Neuronal stem cell (in vitro differentiated cells): ENCODE results near the gene CYP1A2.
"Not testable (repeated sequence)": the region's sequence is repeated elsewhere in the genome, so short reads cannot be mapped to it uniquely, and the experiment has no call there.

Experiments
- DNase-seq: peaks from one replicate; pipeline ENCODE4 v3.0.0-alpha.2; 2013; ENCODE audit warnings: low spot score
- H2AFZ ChIP-seq: one replicate; pipeline ENCODE4 v1.6.1; 2013; ENCODE audit warnings: mild to moderate bottlenecking, low read length, inconsistent platforms
- H2AK5ac ChIP-seq: 2 replicates; pipeline ENCODE4 v1.6.1; 2013; ENCODE audit warnings: low read depth, mild to moderate bottlenecking, inconsistent platforms, low read length, moderate library complexity, mixed read lengths
- H2BK120ac ChIP-seq: 2 replicates; pipeline ENCODE4 v1.6.1; 2013; ENCODE audit warnings: low read depth, mild to moderate bottlenecking, inconsistent platforms, low read length, moderate library complexity, mixed read lengths
- H2BK12ac ChIP-seq: one replicate; pipeline ENCODE4 v1.6.1; 2013; ENCODE audit warnings: low read length, inconsistent platforms
- H2BK15ac ChIP-seq: 2 replicates; pipeline ENCODE4 v1.6.1; 2013; ENCODE audit warnings: mild to moderate bottlenecking, low read length, inconsistent platforms, mixed read lengths
- H2BK5ac ChIP-seq: one replicate; pipeline ENCODE4 v1.6.1; 2013; ENCODE audit warnings: inconsistent platforms, mild to moderate bottlenecking, low read length, moderate library complexity
- H3K14ac ChIP-seq: one replicate; pipeline ENCODE4 v1.6.1; 2013; ENCODE audit warnings: low read length, inconsistent platforms
- H3K18ac ChIP-seq: 2 replicates; pipeline ENCODE4 v1.6.1; 2013; ENCODE audit warnings: low read length, inconsistent platforms
- H3K23ac ChIP-seq: 2 replicates; pipeline ENCODE4 v1.6.1; 2013; ENCODE audit warnings: low read depth, mild to moderate bottlenecking, mixed read lengths, low read length, inconsistent platforms; ENCODE audit not compliant: poor library complexity
- H3K27ac ChIP-seq: replicated peaks from 3 replicates; pipeline ENCODE4 v1.5.1; 2013; ENCODE audit warnings: low read length, inconsistent platforms
- H3K27me3 ChIP-seq, 3 experiments: 2 replicates each; pipeline ENCODE4 v1.6.1; 2013; ENCODE audit warnings: low read length in 3 of 3, mild to moderate bottlenecking in 2 of 3, inconsistent platforms in 1 of 3, low read depth in 1 of 3, mixed read lengths in 1 of 3, moderate library complexity in 1 of 3; ENCODE audit not compliant: control insufficient read depth in 3 of 3, insufficient read depth in 3 of 3
- H3K36me3 ChIP-seq, 2 donors: replicated peaks in 1 of 2; 2 replicates each; pipeline ENCODE4 v1.6.1; 2013; ENCODE audit warnings: low read length in 2 of 2; ENCODE audit not compliant: control insufficient read depth in 2 of 2, insufficient read depth in 2 of 2
- H3K4ac ChIP-seq: 2 replicates; pipeline ENCODE4 v1.6.1; 2013; ENCODE audit warnings: inconsistent platforms, mild to moderate bottlenecking, low read length, moderate library complexity
- H3K4me1 ChIP-seq, 2 donors: 1 replicate in 1 of 2; 2 replicates in 1 of 2; pipeline ENCODE4 v1.6.1; 2013; ENCODE audit warnings: low read length in 2 of 2, low read depth in 1 of 2; ENCODE audit not compliant: control insufficient read depth in 2 of 2, insufficient read depth in 1 of 2
- H3K4me2 ChIP-seq: one replicate; pipeline ENCODE4 v1.6.1; 2013; ENCODE audit warnings: mild to moderate bottlenecking, low read length, inconsistent platforms; ENCODE audit not compliant: insufficient read depth, poor library complexity, severe bottlenecking
- H3K4me3 ChIP-seq, 2 donors: 2 replicates each; pipeline ENCODE4 v1.5.1; 2013; ENCODE audit warnings: low read length in 2 of 2, mild to moderate bottlenecking in 2 of 2, inconsistent platforms in 1 of 2, moderate library complexity in 1 of 2
- H3K79me1 ChIP-seq: one replicate; pipeline ENCODE4 v1.6.1; 2013; ENCODE audit warnings: low read depth, mild to moderate bottlenecking, inconsistent platforms, low read length, moderate library complexity
- H3K9ac ChIP-seq: one replicate; pipeline ENCODE4 v1.6.1; 2013; ENCODE audit warnings: mild to moderate bottlenecking, low read depth, low read length, inconsistent platforms; ENCODE audit not compliant: poor library complexity
- H3K9me3 ChIP-seq, 2 donors: replicated peaks in 1 of 2; 2 replicates each; pipeline versions ENCODE3 to v1.6.1; 2013; ENCODE audit warnings: low read length in 2 of 2, mild to moderate bottlenecking in 2 of 2, inconsistent platforms in 1 of 2, low read depth in 1 of 2, mixed read lengths in 1 of 2, moderate library complexity in 1 of 2; ENCODE audit not compliant: control insufficient read depth in 2 of 2, insufficient read depth in 1 of 2
- H4K8ac ChIP-seq: one replicate; pipeline ENCODE4 v1.6.1; 2013; ENCODE audit warnings: low read depth, mild to moderate bottlenecking, inconsistent platforms, low read length, moderate library complexity
- H4K91ac ChIP-seq: one replicate; pipeline ENCODE4 v1.6.1; 2013; ENCODE audit warnings: low read length, low read depth, mild to moderate bottlenecking, inconsistent platforms; ENCODE audit not compliant: poor library complexity
- WGBS, 2 donors: extraction: QIAGEN DNeasy Blood & Tissue Kit; methylation state at CpG; one replicate each; pipeline ENCODE4 v1.1.7; 2013; ENCODE audit warnings: missing lambda C conversion rate in 2 of 2, mixed read lengths in 1 of 2; ENCODE audit not compliant: insufficient read length in 2 of 2, insufficient replicate concordance in 1 of 2; ENCODE audit errors: extremely low coverage in 2 of 2; 5-methylcytosine and 5-hydroxymethylcytosine counted together

The CYP1A2 gene

GRCh38 chr15:74725845-74726773 is 22.5 kb upstream of the CYP1A2 start:
- WGBS, 2 donors, result no CpG with 5 or more reads among the region's 86 CpGs
- no peak overlapping the region for H2BK120ac ChIP-seq
- peak overlapping the region; percentile 84 for H2BK15ac ChIP-seq
- H3K4me2 ChIP-seq, result peak overlapping the region; percentile 92
- no peak overlapping the region for H3K4ac ChIP-seq
- H3K9me3 ChIP-seq, result peaks cover 8 to 9% of the 10 kb centered on the region in 2 donors
- H3K23ac ChIP-seq, result no peak overlapping the region
- peak overlapping the region; percentile 86 for H3K18ac ChIP-seq
- peak overlapping the region; percentile 67 for H3K9ac ChIP-seq
- peak overlapping the region; percentile 49 to 77 for H3K4me3 ChIP-seq
- H2AK5ac ChIP-seq, result peak overlapping the region; percentile 68
- H3K4me1 ChIP-seq, result peaks cover 2 to 11% of the 10 kb centered on the region in 2 donors
- peaks cover 0 to 18% (median 8%) of the 10 kb centered on the region in 3 experiments for H3K27me3 ChIP-seq
- H2AFZ ChIP-seq, result peak overlapping the region; percentile 93
- H4K91ac ChIP-seq, result no peak overlapping the region
- H2BK12ac ChIP-seq, result no peak overlapping the region
- no peak overlapping the region for H4K8ac ChIP-seq
- no peaks in the 10 kb centered on the region for H3K79me1 ChIP-seq
- H3K27ac ChIP-seq, result peak overlapping the region; percentile 56
- H3K14ac ChIP-seq, result no peak overlapping the region
- H3K36me3 ChIP-seq, result no peaks in the 10 kb centered on the region
- peak; percentile 57 for DNase-seq
- H2BK5ac ChIP-seq, result no peak overlapping the region

- WGBS, 2 donors, result no CpG with 5 or more reads among the region's 24 CpGs
- H3K27me3 ChIP-seq, result peaks cover 0 to 25% (median 8%) of the 10 kb centered on the region in 3 experiments
- H3K27ac ChIP-seq, result no peak overlapping the region
Observed at GRCh38 chr15:74726774-74727164, 21.9 kb upstream of the CYP1A2 start.

GRCh38 chr15:74727727-74728126 is 20.9 kb upstream of the CYP1A2 start:
- peaks cover 2 to 11% of the 10 kb centered on the region in 2 donors for H3K4me1 ChIP-seq
- H3K27me3 ChIP-seq, result peaks cover 0 to 32% (median 8%) of the 10 kb centered on the region in 3 experiments
- H3K9ac ChIP-seq, result peak overlapping the region; percentile 45
- H3K4ac ChIP-seq, result no peak overlapping the region
- peak overlapping the region; percentile 40 for H4K91ac ChIP-seq
- H2BK120ac ChIP-seq, result no peak overlapping the region
- no peak overlapping the region for H3K4me3 ChIP-seq
- DNase-seq, result no peak
- no peak overlapping the region for H3K14ac ChIP-seq
- no peak overlapping the region for H3K27ac ChIP-seq
- H3K79me1 ChIP-seq, result no peaks in the 10 kb centered on the region
- peak overlapping the region; percentile 21 for H2AK5ac ChIP-seq
- H3K23ac ChIP-seq, result no peak overlapping the region
- H3K9me3 ChIP-seq, result peaks cover 8 to 9% of the 10 kb centered on the region in 2 donors
- no peaks in the 10 kb centered on the region for H3K36me3 ChIP-seq
- peak overlapping the region; percentile 72 for H3K18ac ChIP-seq
- H2BK5ac ChIP-seq, result no peak overlapping the region
- no CpG with 5 or more reads among the region's 7 CpGs for WGBS, 2 donors
- no peak overlapping the region for H4K8ac ChIP-seq
- no peak overlapping the region for H2BK12ac ChIP-seq
- no peak overlapping the region for H3K4me2 ChIP-seq
- no peak overlapping the region for H2BK15ac ChIP-seq
- H2AFZ ChIP-seq, result no peak overlapping the region

More at GRCh38 chr15:74726774-74727164, 21.9 kb upstream of the CYP1A2 start:
- H3K9me3 ChIP-seq, result peaks cover 8 to 9% of the 10 kb centered on the region in 2 donors
- H3K4me1 ChIP-seq, result peaks cover 2 to 11% of the 10 kb centered on the region in 2 donors
- no peak overlapping the region for H3K23ac ChIP-seq
- no peak overlapping the region for H2BK12ac ChIP-seq
- peak overlapping the region; percentile 68 for H2AK5ac ChIP-seq
- no peak overlapping the region for H4K91ac ChIP-seq
- H3K79me1 ChIP-seq, result no peaks in the 10 kb centered on the region
- H2BK15ac ChIP-seq, result no peak overlapping the region
- DNase-seq, result no peak
- no peak overlapping the region for H4K8ac ChIP-seq
- H3K4me2 ChIP-seq, result peak overlapping the region; percentile 92
- no peaks in the 10 kb centered on the region for H3K36me3 ChIP-seq
- peak overlapping the region; percentile 64 for H3K9ac ChIP-seq
- H3K4ac ChIP-seq, result no peak overlapping the region
- H3K18ac ChIP-seq, result peak overlapping the region; percentile 86
- no peak overlapping the region for H2BK5ac ChIP-seq
- no peak overlapping the region for H3K14ac ChIP-seq
- H2BK120ac ChIP-seq, result no peak overlapping the region
- peak overlapping the region; percentile 43 to 49 for H3K4me3 ChIP-seq
- peak overlapping the region; percentile 93 for H2AFZ ChIP-seq

- not testable (repeated sequence) for H3K23ac ChIP-seq, H3K9me3 ChIP-seq, H2BK120ac ChIP-seq, H3K9ac ChIP-seq, H3K36me3 ChIP-seq, H3K4me3 ChIP-seq, H3K14ac ChIP-seq, H3K4me2 ChIP-seq, H2AK5ac ChIP-seq, H3K18ac ChIP-seq, H2BK15ac ChIP-seq, H2AFZ ChIP-seq, H4K8ac ChIP-seq, H3K79me1 ChIP-seq, DNase-seq, H4K91ac ChIP-seq, H3K4ac ChIP-seq, H3K27ac ChIP-seq, H2BK5ac ChIP-seq, H3K4me1 ChIP-seq, H2BK12ac ChIP-seq
- WGBS, 2 donors, result no CpG with 5 or more reads among the region's 30 CpGs
- H3K27me3 ChIP-seq, result peaks cover 0 to 39% (median 10%) of the 10 kb centered on the region in 3 experiments
Observed at GRCh38 chr15:74728699-74729098, 19.9 kb upstream of the CYP1A2 start.
